Activated T-cell treated with anti-CD3 and anti-CD28 coated beads, Interleukin-2, amount 50 U/mL, for 24 hours (primary cell): Measurements from ENCODE around the gene IPO8.
A peak's percentile ranks its signal among the peaks of the same experiment; 100 is the strongest.

Experiments used
- DNase-seq: peaks from one replicate; pipeline ENCODE4 v3.0.0-alpha.2; 2020
- H3K27ac Mint-ChIP-seq: 2 replicates; pipeline ENCODE4 v1.8.0; 2020; ENCODE audit warnings: mild to moderate bottlenecking, mixed read lengths
- H3K27me3 Mint-ChIP-seq: 2 replicates; pipeline ENCODE4 v1.8.0; 2020; ENCODE audit warnings: mixed read lengths
- H3K36me3 Mint-ChIP-seq: 2 replicates; pipeline ENCODE4 v1.8.0; 2020; ENCODE audit warnings: low read depth, mixed read lengths
- H3K4me1 Mint-ChIP-seq: 2 replicates; pipeline ENCODE4 v1.8.0; 2020; ENCODE audit warnings: low read depth, mixed read lengths
- H3K4me3 Mint-ChIP-seq: 2 replicates; pipeline ENCODE4 v1.8.0; 2020; ENCODE audit warnings: mild to moderate bottlenecking, moderate library complexity, mixed read lengths
- H3K9me3 Mint-ChIP-seq: 2 replicates; pipeline ENCODE4 v1.8.0; 2020; ENCODE audit warnings: mixed read lengths

Gene IPO8

GRCh38 chr12:30698346-30698745 is 2.7 kb upstream of the IPO8 start:
- Mint-ChIP-seq H3K36me3 (peaks cover 15% of the 10 kb centered on the region), H3K27ac (no peak overlapping the region), H3K4me3 (no peak overlapping the region), H3K4me1 (peaks cover 23% of the 10 kb centered on the region), H3K9me3 (no peaks in the 10 kb centered on the region), H3K27me3 (no peaks in the 10 kb centered on the region)
- DNase-seq, result no peak

DNA sequence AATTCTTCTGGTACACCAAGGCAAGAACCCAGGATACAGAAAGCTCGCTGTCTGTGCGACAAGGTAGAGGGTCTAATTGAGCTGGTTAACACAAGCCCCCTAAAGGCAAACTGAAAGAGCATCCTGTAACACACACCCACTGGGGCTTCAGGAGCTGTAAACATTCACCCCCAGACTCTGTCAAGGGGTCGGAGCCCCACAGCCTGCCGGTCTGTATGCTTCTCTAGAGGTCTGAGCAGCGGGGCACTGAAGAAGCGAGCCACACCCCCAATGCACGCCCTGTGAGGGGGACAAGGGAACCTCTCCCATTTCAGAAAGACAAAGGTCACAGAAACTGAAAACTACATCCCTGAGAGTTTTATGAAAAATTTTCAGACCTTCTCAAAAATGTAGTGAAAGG is 1.3 kb upstream of the IPO8 start:
- Mint-ChIP-seq H3K4me1 (peaks cover 37% of the 10 kb centered on the region), H3K4me3 (peak overlapping the region; percentile 90), H3K9me3 (no peaks in the 10 kb centered on the region), H3K27me3 (no peaks in the 10 kb centered on the region), H3K36me3 (peaks cover 17% of the 10 kb centered on the region), H3K27ac (peak overlapping the region; percentile 32)
- no peak for DNase-seq

GRCh38 chr12:30696486-30696885 is 817 bp upstream of the IPO8 start:
- Mint-ChIP-seq H3K4me3 (peak overlapping the region; percentile 90), H3K9me3 (no peaks in the 10 kb centered on the region), H3K4me1 (peaks cover 40% of the 10 kb centered on the region), H3K27ac (peak overlapping the region; percentile 98), H3K36me3 (peaks cover 19% of the 10 kb centered on the region), H3K27me3 (no peaks in the 10 kb centered on the region)
- peak; percentile 31 for DNase-seq

- Mint-ChIP-seq H3K27ac (peak overlapping the region; percentile 98), H3K4me3 (peak overlapping the region; percentile 90)
Observed at GRCh38 chr12:30696103-30696408, 387 bp upstream of the IPO8 start.

GRCh38 chr12:30694412-30695198 is 1.1 kb downstream of the IPO8 start:
- Mint-ChIP-seq H3K27me3 (no peaks in the 10 kb centered on the region), H3K4me1 (peaks cover 49% of the 10 kb centered on the region), H3K9me3 (no peaks in the 10 kb centered on the region), H3K4me3 (peak overlapping the region; percentile 90), H3K36me3 (peaks cover 27% of the 10 kb centered on the region), H3K27ac (peak overlapping the region; percentile 98)
- no peak for DNase-seq

More at GRCh38 chr12:30696103-30696408, 387 bp upstream of the IPO8 start:
- no peaks in the 10 kb centered on the region for H3K9me3 Mint-ChIP-seq
- H3K4me1 Mint-ChIP-seq, result peaks cover 44% of the 10 kb centered on the region
- peaks cover 19% of the 10 kb centered on the region for H3K36me3 Mint-ChIP-seq
- H3K27me3 Mint-ChIP-seq, result no peaks in the 10 kb centered on the region
- no peak for DNase-seq

GRCh38 chr12:30692470-30692869 is 3.2 kb downstream of the IPO8 start:
- Mint-ChIP-seq H3K36me3 (peaks cover 42% of the 10 kb centered on the region), H3K27ac (no peak overlapping the region), H3K27me3 (no peaks in the 10 kb centered on the region), H3K4me1 (peaks cover 56% of the 10 kb centered on the region), H3K4me3 (no peak overlapping the region), H3K9me3 (no peaks in the 10 kb centered on the region)
- DNase-seq, result no peak

GRCh38 chr12:30691122-30691879 is 4.4 kb downstream of the IPO8 start:
- Mint-ChIP-seq H3K4me1 (peaks cover 55% of the 10 kb centered on the region), H3K27ac (no peak overlapping the region), H3K9me3 (no peaks in the 10 kb centered on the region), H3K27me3 (no peaks in the 10 kb centered on the region), H3K36me3 (peaks cover 45% of the 10 kb centered on the region), H3K4me3 (no peak overlapping the region)
- no peak for DNase-seq

DNA sequence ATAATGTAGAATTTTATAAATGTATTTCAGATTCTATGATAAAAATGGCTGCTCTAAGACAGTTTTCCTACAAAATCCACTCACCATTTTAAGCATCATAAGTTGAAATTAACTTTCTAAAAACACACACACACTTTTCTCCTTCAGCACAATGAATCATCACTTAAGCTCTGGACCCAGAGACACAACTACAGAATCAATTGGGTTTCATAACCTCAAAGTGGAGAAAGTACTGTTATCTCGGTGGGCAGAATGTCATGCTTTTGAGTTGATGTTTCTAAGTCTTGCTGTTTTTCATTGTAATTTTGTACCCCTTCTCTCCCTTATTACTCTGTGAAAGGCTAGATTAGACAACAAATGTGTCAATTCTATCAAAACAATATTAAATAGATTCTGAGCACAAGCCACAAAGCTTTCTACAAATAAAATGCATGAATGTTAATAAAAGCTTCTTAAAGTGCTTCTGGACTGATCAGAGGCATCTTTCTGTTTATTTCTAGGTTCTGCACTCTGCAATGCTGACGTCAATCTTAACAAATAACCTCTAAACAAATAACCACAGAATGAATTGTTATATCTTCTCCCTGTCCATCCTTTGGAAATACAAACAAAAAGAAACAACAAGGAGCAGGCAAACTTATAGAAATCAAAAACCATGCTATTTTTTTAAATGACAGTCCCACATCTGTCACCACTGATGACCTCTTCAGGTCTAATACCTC is 8.2 kb downstream of the IPO8 start:
- Mint-ChIP-seq H3K36me3 (peaks cover 64% of the 10 kb centered on the region), H3K27ac (no peak overlapping the region), H3K9me3 (no peaks in the 10 kb centered on the region), H3K4me1 (peaks cover 31% of the 10 kb centered on the region), H3K4me3 (no peak overlapping the region), H3K27me3 (no peaks in the 10 kb centered on the region)
- no peak for DNase-seq

DNA sequence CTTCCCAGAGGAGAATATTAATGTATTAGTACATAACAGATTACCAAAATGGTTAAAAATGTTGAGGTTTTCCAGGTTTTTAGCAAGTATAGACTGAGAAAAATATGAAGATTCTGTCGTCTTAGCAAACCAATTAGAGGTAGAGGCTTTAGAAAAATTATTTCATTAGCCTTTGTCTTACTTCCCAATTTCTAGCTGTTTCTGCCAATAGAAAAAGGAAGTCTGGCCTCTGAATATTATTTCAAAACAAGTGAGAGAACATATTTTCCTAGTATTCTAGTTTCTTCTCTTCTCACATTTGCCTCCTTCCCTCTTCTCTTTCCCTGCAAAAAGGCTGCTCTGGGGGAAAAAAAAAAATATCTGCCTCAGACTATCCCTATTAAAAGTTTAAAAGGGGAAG is 16.4 kb downstream of the IPO8 start:
- no peak for DNase-seq
- Mint-ChIP-seq H3K4me1 (peaks cover 1% of the 10 kb centered on the region), H3K9me3 (no peaks in the 10 kb centered on the region), H3K27ac (no peak overlapping the region), H3K36me3 (peaks cover 82% of the 10 kb centered on the region), H3K4me3 (no peak overlapping the region), H3K27me3 (no peaks in the 10 kb centered on the region)

- Mint-ChIP-seq H3K27ac (no peak overlapping the region), H3K4me3 (no peak overlapping the region), H3K9me3 (no peaks in the 10 kb centered on the region), H3K36me3 (peaks cover 81% of the 10 kb centered on the region), H3K4me1 (no peaks in the 10 kb centered on the region), H3K27me3 (no peaks in the 10 kb centered on the region)
- no peak for DNase-seq
Observed at GRCh38 chr12:30678221-30678620, 17.4 kb downstream of the IPO8 start.

DNA sequence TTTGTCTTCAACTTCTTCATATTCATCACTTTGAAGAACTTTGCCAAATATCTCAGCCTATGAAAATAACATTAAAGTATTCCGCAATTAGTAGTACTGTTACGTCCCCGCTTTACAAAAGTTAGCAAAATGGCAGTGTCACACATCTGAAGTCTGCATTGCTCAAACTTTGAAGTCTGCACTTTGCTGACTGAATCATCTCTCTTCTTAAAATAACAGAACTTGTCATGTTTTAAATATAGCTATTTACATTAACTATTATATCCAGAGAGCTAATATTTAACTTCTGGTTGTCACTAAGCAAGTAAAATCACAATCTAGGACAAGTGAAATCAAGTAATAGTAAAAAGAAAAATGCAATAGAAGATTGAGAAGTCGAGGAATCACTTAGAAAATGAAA is 34.5 kb downstream of the IPO8 start:
- H3K27ac Mint-ChIP-seq, result no peak overlapping the region

DNA sequence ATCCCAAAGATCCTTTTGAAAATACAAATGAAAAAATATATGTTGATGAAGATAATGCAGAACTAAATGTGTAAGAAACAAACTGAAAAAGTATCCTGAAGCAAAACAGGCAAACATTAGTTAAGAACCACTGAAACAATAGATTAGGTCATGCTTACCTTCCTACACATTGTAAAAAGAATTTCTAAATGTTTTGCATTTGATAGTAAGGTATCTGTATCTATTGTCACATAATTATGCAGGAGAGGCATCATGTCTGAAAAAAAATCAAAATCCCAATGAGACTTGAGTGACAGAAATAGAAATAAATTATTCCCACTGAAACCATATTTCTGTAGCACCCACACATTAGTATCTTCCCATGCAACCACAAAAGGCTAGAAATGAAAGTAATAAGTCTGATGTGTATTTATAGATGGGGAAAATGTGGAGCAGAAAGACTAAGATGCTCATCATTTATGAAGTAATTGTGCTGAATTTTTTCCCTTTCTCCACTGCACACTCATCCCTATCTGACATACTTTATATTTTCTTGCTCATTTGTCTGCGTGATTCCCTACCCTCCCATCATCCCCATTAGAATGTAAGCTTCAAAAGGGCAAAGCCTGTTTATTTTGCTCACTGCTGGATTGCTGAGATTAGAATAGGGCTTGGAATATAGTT is 43.5 kb downstream of the IPO8 start:
- Mint-ChIP-seq H3K27ac (peak overlapping the region; percentile 26), H3K27me3 (no peaks in the 10 kb centered on the region), H3K36me3 (peaks cover 64% of the 10 kb centered on the region), H3K4me3 (no peak overlapping the region), H3K9me3 (no peaks in the 10 kb centered on the region), H3K4me1 (peaks cover 21% of the 10 kb centered on the region)
- DNase-seq, result no peak

More for the DNA sequence above, 34.5 kb downstream of the IPO8 start:
- Mint-ChIP-seq H3K4me1 (no peaks in the 10 kb centered on the region), H3K9me3 (no peaks in the 10 kb centered on the region), H3K36me3 (peaks cover 81% of the 10 kb centered on the region), H3K27me3 (no peaks in the 10 kb centered on the region), H3K4me3 (no peak overlapping the region)
- no peak for DNase-seq

DNA sequence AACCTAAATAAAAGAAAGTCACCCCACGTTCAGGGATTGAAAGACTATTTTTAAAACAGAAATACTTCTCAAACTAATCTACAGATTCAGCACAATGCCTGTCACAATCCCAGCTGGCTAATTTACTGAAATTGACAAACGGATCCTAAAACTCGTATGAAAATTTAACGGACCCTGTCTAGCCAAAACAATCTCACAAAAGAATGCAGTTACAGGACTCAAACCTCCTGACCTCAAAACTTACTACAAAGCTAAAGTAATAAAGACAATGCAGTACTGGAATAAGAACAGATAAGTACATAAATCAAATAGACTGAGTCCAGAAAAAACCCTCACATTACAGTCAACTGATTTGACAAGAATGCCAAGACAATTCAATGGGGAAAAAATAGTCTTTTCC is 48.8 kb downstream of the IPO8 start:
- no peak for DNase-seq
- H3K27ac Mint-ChIP-seq, result no peak overlapping the region
- H3K4me3 Mint-ChIP-seq, result no peak overlapping the region
- peaks cover 72% of the 10 kb centered on the region for H3K36me3 Mint-ChIP-seq
- H3K9me3 Mint-ChIP-seq, result no peaks in the 10 kb centered on the region
- H3K27me3 Mint-ChIP-seq, result no peaks in the 10 kb centered on the region
- H3K4me1 Mint-ChIP-seq, result peaks cover 9% of the 10 kb centered on the region

- DNase-seq, result no peak
- peaks cover 2% of the 10 kb centered on the region for H3K4me1 Mint-ChIP-seq
- H3K4me3 Mint-ChIP-seq, result no peak overlapping the region
- no peaks in the 10 kb centered on the region for H3K9me3 Mint-ChIP-seq
- H3K36me3 Mint-ChIP-seq, result peaks cover 73% of the 10 kb centered on the region
- H3K27ac Mint-ChIP-seq, result no peak overlapping the region
- no peaks in the 10 kb centered on the region for H3K27me3 Mint-ChIP-seq
Observed at GRCh38 chr12:30643366-30643765, 52.3 kb downstream of the IPO8 start.
